Kidney epithelial cell (primary cell): ENCODE data around the gene MYOZ1. TPM values are rescaled to one million over a fixed set of nuclear protein-coding genes. Genes with fewer than 3 reads are reported as not detected.

Experiments used
- total RNA-seq: library from RNA; depleted of rRNA; stranded (reverse); fragments of >200 nt; gene quantifications from 2 replicates; pipeline ENCODE4 v1.2.3, GENCODE V29; 2015

MYOZ1 gene
- total RNA-seq, 1 donor from 2014 or later = 0.92 TPM

Other genes with a start within 250 kb of the MYOZ1 start
- 109 and 112 TPM in 2 replicates for gene ANXA7, start 227.4 kb downstream of the MYOZ1 start, total RNA-seq
- gene MSS51, start 207.9 kb downstream of the MYOZ1 start, total RNA-seq = 0.54 and 0.55 TPM in 2 replicates
- 18.7 and 21.9 TPM in 2 replicates for gene PPP3CB, start 145.4 kb downstream of the MYOZ1 start, total RNA-seq
- 64.2 and 77.6 TPM in 2 replicates for gene USP54, start 50.1 kb downstream of the MYOZ1 start, total RNA-seq
- gene SYNPO2L, start 14.6 kb upstream of the MYOZ1 start, total RNA-seq = not detected in 2 replicates
- 2.6 and 2.9 TPM in 2 replicates for gene AGAP5, start 56.6 kb upstream of the MYOZ1 start, total RNA-seq
- 61.0 and 70.9 TPM in 2 replicates for gene SEC24C, start 102.9 kb upstream of the MYOZ1 start, total RNA-seq
- 41.8 and 46.8 TPM in 2 replicates for gene CHCHD1, start 140.6 kb upstream of the MYOZ1 start, total RNA-seq
- gene ZSWIM8, start 144.1 kb upstream of the MYOZ1 start, total RNA-seq = 66.7 and 90.8 TPM in 2 replicates
- gene NDST2, start 170.1 kb upstream of the MYOZ1 start, total RNA-seq = 30.1 and 35.5 TPM in 2 replicates
- gene CAMK2G, start 233.1 kb upstream of the MYOZ1 start, total RNA-seq = 12.7 and 18.8 TPM in 2 replicates